IMR-90 (cell line): ENCODE results near the gene ACKR4. TPM values are rescaled to one million over a fixed set of nuclear protein-coding genes. Genes with fewer than 3 reads are reported as not detected.

Source experiments
- ATAC-seq: fragments of 200-7000 bp; cut with Tn5 transposase; 2 replicates; pipeline ENCODE4 v1.9.1; 2020; ENCODE audit warnings: low read depth, mild to moderate bottlenecking, moderate library complexity
- BruUV-seq: library from RNA; stranded (reverse); fragments of 400-500 nt; replicated peaks from 2 replicates; lab custom pipeline; 2021; lab: Mats Ljungman, UMichigan
- CTCF ChIA-PET: fragments of 300-600 bp; formaldehyde crosslinking; extraction: SDS; loops from one replicate; lab custom pipeline; 2021; ENCODE audit warnings: antibody characterized with exemption; lab: Yijun Ruan, JAX
- POLR2A ChIA-PET: fragments of 300-600 bp; sonication (Branson Sonifier 250); formaldehyde crosslinking; loops from one replicate; lab custom pipeline; 2022; ENCODE audit warnings: antibody characterized with exemption; ENCODE audit not compliant: unreplicated experiment; lab: Charles Lee
- DNase-seq: peaks from one replicate; pipeline ENCODE4 v3.0.0; 2013
- H2AFZ ChIP-seq: replicated peaks from 2 replicates; pipeline ENCODE3; 2013; ENCODE audit warnings: low read length, mild to moderate bottlenecking; ENCODE audit not compliant: poor library complexity
- H2AK5ac ChIP-seq: 2 replicates; pipeline ENCODE4 v1.6.1; 2013; ENCODE audit warnings: low read depth, low read length, inconsistent platforms
- H2AK9ac ChIP-seq: replicated peaks from 2 replicates; pipeline ENCODE3; 2013; ENCODE audit warnings: mild to moderate bottlenecking, low read depth, low read length, moderate library complexity; ENCODE audit not compliant: poor library complexity
- H2BK120ac ChIP-seq: 2 replicates; pipeline ENCODE4 v1.6.1; 2013; ENCODE audit warnings: low read depth, low read length, inconsistent platforms
- H2BK15ac ChIP-seq: 3 replicates; pipeline ENCODE4 v1.6.1; 2013; ENCODE audit warnings: low read depth, low read length, inconsistent platforms
- H2BK20ac ChIP-seq: 2 replicates; pipeline ENCODE4 v1.6.1; 2013; ENCODE audit warnings: low read depth, mild to moderate bottlenecking, inconsistent platforms, low read length, moderate library complexity
- H2BK5ac ChIP-seq: 2 replicates; pipeline ENCODE4 v1.6.1; 2013; ENCODE audit warnings: mild to moderate bottlenecking, low read depth, low read length, inconsistent platforms; ENCODE audit not compliant: poor library complexity, severe bottlenecking
- H3K14ac ChIP-seq: replicated peaks from 2 replicates; pipeline ENCODE4 v1.6.1; 2013; ENCODE audit warnings: low read depth, low read length, inconsistent platforms
- H3K18ac ChIP-seq: 2 replicates; pipeline ENCODE4 v1.6.1; 2013; ENCODE audit warnings: low read depth, low read length, control low read depth
- H3K23ac ChIP-seq: 2 replicates; pipeline ENCODE4 v1.6.1; 2013; ENCODE audit warnings: low read depth, low read length, inconsistent platforms
- H3K27ac ChIP-seq: 2 replicates; pipeline ENCODE4 v1.5.1; 2013; ENCODE audit warnings: mild to moderate bottlenecking, control low read depth, low read length; ENCODE audit not compliant: insufficient read depth
- H3K27me3 ChIP-seq: 2 replicates; pipeline ENCODE4 v1.6.1; 2013; ENCODE audit warnings: low read length; ENCODE audit not compliant: control insufficient read depth, insufficient read depth
- H3K36me3 ChIP-seq: 2 replicates; pipeline ENCODE4 v1.6.1; 2013; ENCODE audit warnings: low read length, mixed read lengths; ENCODE audit not compliant: control insufficient read depth, insufficient read depth
- H3K4ac ChIP-seq: 2 replicates; pipeline ENCODE4 v1.6.1; 2013; ENCODE audit warnings: low read depth, low read length, inconsistent platforms
- H3K4me1 ChIP-seq: 2 replicates; pipeline ENCODE4 v1.6.1; 2013; ENCODE audit warnings: low read length, mixed read lengths; ENCODE audit not compliant: control insufficient read depth, insufficient read depth
- H3K4me2 ChIP-seq: 2 replicates; pipeline ENCODE4 v1.6.1; 2013; ENCODE audit warnings: low read depth, mild to moderate bottlenecking, control low read depth, low read length, moderate library complexity
- H3K4me3 ChIP-seq: 2 replicates; pipeline ENCODE4 v1.5.1; 2013; ENCODE audit warnings: low read depth, mild to moderate bottlenecking, control low read depth, low read length, moderate library complexity; ENCODE audit not compliant: insufficient read depth
- H3K56ac ChIP-seq: 2 replicates; pipeline ENCODE4 v1.6.1; 2013; ENCODE audit warnings: low read length, inconsistent platforms; ENCODE audit not compliant: insufficient read depth; ENCODE audit errors: extremely low read depth
- H3K79me1 ChIP-seq, 2 experiments: 2 replicates each; pipeline ENCODE4 v1.6.1; 2013; ENCODE audit warnings: low read length in 2 of 2, inconsistent platforms in 1 of 2, low read depth in 1 of 2
- H3K9ac ChIP-seq: 2 replicates; pipeline ENCODE4 v1.6.1; 2013; ENCODE audit warnings: low read depth, low read length, control low read depth
- H3K9me1 ChIP-seq: 2 replicates; pipeline ENCODE4 v1.6.1; 2013; ENCODE audit warnings: low read length, inconsistent platforms; ENCODE audit not compliant: insufficient read depth
- H3K9me3 ChIP-seq: 2 replicates; pipeline ENCODE4 v1.6.1; 2013; ENCODE audit warnings: low read length; ENCODE audit not compliant: control insufficient read depth, insufficient read depth
- H4K20me1 ChIP-seq: 2 replicates; pipeline ENCODE4 v1.6.1; 2013; ENCODE audit warnings: low read length, inconsistent platforms; ENCODE audit not compliant: insufficient read depth
- H4K5ac ChIP-seq: 2 replicates; pipeline ENCODE4 v1.6.1; 2013; ENCODE audit warnings: mild to moderate bottlenecking, low read depth, low read length, control low read depth
- H4K8ac ChIP-seq, 2 experiments: 2 replicates each; pipeline ENCODE4 v1.6.1; 2013; ENCODE audit warnings: low read depth in 2 of 2, low read length in 2 of 2, control low read depth in 1 of 2, inconsistent platforms in 1 of 2
- H4K91ac ChIP-seq: 2 replicates; pipeline ENCODE4 v1.6.1; 2013; ENCODE audit warnings: low read depth, low read length, inconsistent platforms; ENCODE audit not compliant: insufficient read depth
- CEBPB ChIP-seq: IDR thresholded peaks from 2 replicates; pipeline ENCODE4 v1.6.1; 2012; ENCODE audit warnings: low read depth, low read length, improper control_type of control experiment
- MAFK ChIP-seq: IDR thresholded peaks from 2 replicates; pipeline ENCODE4 v1.6.1; 2012; ENCODE audit warnings: low read depth, low read length, improper control_type of control experiment
- WGBS, 2 experiments: methylation state at CpG; one replicate each; pipeline versions ENCODE4 v1.1.5 to v1.1.7; 2013; ENCODE audit warnings: missing lambda C conversion rate in 2 of 2; ENCODE audit not compliant: insufficient read length in 1 of 2; ENCODE audit errors: extremely low coverage in 2 of 2; 5-methylcytosine and 5-hydroxymethylcytosine counted together
- dilution Hi-C: fragments of 300-500 bp; cut with HindIII; formaldehyde crosslinking; loops from one replicate; pipeline ENCODE4 v1.14.3; 2018; ENCODE audit warnings: low sequenced_read_pairs; ENCODE audit not compliant: unreplicated experiment
- in situ Hi-C: fragments of 300-500 bp; cut with MboI; formaldehyde crosslinking; loops from 3 replicates; pipeline ENCODE4 v1.14.3; 2019; ENCODE audit warnings: low sequenced_read_pairs, inconsistent platforms, mixed read lengths
- intact Hi-C: fragments of 100-400 bp; cut with micrococcal nuclease; formaldehyde crosslinking; loops from 2 replicates; pipeline ENCODE4 v1.10.0; 2022
- polyA plus RNA-seq, 3 experiments: library from polyadenylated mRNA; depleted of rRNA; stranded (reverse); fragments of >200 nt; gene quantifications; 2 replicates each; pipeline ENCODE4 v1.2.3, GENCODE V29; 2012; ENCODE audit warnings: low replicate concordance in 1 of 3
- total RNA-seq: library from RNA; depleted of rRNA; stranded (reverse); fragments of >200 nt; gene quantifications from 2 replicates; pipeline ENCODE4 v1.2.3, GENCODE V29; 2012

The ACKR4 gene
- total and polyA plus RNA-seq, 2 of the 4 experiments (the other 2 are of a cell fraction), result 0.18 TPM; not detected in 1

DNA sequence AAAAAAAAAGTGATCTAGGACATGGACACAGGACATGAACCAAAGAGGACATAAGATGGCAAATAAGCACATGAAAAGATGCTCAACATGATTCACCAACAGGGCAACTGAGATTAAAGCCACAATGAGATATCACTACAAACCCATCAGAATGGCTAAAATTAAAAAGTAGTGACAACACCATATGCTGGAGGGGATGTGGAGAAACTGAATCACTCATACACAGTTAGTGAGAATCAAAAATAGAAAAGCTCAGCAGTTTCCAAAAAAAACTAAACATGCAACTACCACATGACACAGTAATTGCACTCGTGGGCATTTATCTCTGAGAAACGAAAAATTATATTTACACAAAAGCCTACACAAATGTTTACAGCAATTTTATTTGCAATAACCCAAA lies 27.9 kb upstream of the ACKR4 start:
- Histone ChIP-seq H2AK9ac (no peak overlapping the region), H3K79me1 (no peaks in the 10 kb centered on the region), H4K5ac (no peak overlapping the region; the same call in 1 of the 2 replicates), H2AFZ (no peak overlapping the region), H4K20me1 (no peaks in the 10 kb centered on the region), H3K14ac (no peak overlapping the region), H3K27ac (no peak overlapping the region), H4K91ac (no peak overlapping the region), H2AK5ac (no peak overlapping the region), H3K9me3 (no peaks in the 10 kb centered on the region), H3K27me3 (no peaks in the 10 kb centered on the region), H3K9me1 (no peaks in the 10 kb centered on the region), H4K8ac (0 out of 4 replicates have a peak overlapping the region, but pooled peaks of 1 of the 2 experiments have one; percentile 20), H3K4ac (no peak overlapping the region), H3K4me1 (no peaks in the 10 kb centered on the region; the same call in 1 of the 2 replicates), H3K18ac (peak overlapping the region; percentile 65; the same call in 1 of the 2 replicates), H3K56ac (no peak overlapping the region), H2BK120ac (no peak overlapping the region), H2BK15ac (no peak overlapping the region), H3K4me2 (no peak overlapping the region), H3K9ac (no peak overlapping the region), H3K23ac (no peak overlapping the region), H2BK20ac (no peak overlapping the region), H3K36me3 (peaks cover 3% of the 10 kb centered on the region; the same call in 1 of the 2 replicates), H3K4me3 (no peak overlapping the region), H2BK5ac (no peak overlapping the region)
- WGBS, 2 experiments, result no CpG with 5 or more reads among the region's 2 CpGs
- ATAC-seq (no peak), DNase-seq (no peak)
- dilution Hi-C loops, result no loop called here
- CTCF ChIA-PET, result no interaction called here
- POLR2A ChIA-PET, result no interaction called here
- intact Hi-C loops, result no loop called here
- BruUV-seq, result no TSS peak
- in situ Hi-C loops, result no loop called here
- peak; percentile 48 for TF ChIP-seq MAFK
- no peak for TF ChIP-seq CEBPB
